PC-3 (cell line): Measurements from ENCODE around the gene ZNF785.

ENCODE experiments used
- CTCF ChIP-seq: fragments of 300-600 bp; sonication (generic); conservative IDR thresholded peaks from 2 replicates; pipeline ENCODE4 v1.5.1; 2017; ENCODE audit warnings: antibody characterized with exemption, low read depth, mild to moderate bottlenecking, low read length
- EZH2phosphoT487 ChIP-seq: fragments of 300-600 bp; sonication (generic); IDR thresholded peaks from 2 replicates; pipeline ENCODE4 v1.6.1; 2018; ENCODE audit warnings: mild to moderate bottlenecking, antibody characterized with exemption, low read length, borderline replicate concordance

DNA sequence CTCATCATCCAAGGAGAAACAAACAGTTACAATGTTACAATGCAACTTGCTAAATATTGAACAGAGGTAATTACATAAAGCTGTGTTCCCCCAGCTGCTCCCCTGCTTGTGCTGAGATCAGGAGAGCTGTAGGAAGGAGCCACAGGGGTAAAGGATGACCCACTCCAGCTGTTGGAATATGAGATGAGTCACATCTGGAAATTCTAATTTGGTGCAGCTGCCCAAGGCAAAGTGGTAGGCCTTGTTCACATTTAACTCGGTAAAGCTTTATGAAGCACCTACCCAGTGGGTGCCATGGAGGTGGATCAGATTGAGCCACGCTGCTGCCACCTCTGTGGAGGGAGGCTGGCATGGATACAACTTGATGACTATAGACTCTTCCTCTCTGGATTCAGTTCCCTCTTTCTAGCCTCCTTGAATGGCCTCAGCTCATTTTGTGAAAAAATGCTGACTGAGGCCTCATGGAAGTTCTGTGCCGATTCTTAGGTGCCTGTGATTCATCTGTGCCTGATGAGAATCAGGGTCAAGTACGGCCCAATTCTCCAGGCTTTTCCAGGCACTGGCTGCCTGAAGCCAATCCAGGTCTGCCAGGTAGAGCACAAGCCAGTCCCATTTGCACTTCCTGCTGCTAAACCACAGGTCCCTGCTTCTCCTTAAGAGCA, 17.2 kb upstream of the ZNF785 start:
- no peak for TF ChIP-seq CTCF
- no peak for TF ChIP-seq EZH2phosphoT487
